Stimulated activated CD4-positive, alpha-beta T cell treated with anti-CD3 and anti-CD28 coated beads, Interleukin-2, amount 100 ng/mL, for 4 hours (primary cell): Measurements from ENCODE around the gene BEND6.
"Not testable (repeated sequence)": the region's sequence is repeated elsewhere in the genome, so short reads cannot be mapped to it uniquely, and the experiment has no call there.

Experiments
- DNase-seq: peaks from one replicate; pipeline ENCODE4 v3.0.0-alpha.2; 2020; ENCODE audit warnings: low read depth

The BEND6 gene

DNA sequence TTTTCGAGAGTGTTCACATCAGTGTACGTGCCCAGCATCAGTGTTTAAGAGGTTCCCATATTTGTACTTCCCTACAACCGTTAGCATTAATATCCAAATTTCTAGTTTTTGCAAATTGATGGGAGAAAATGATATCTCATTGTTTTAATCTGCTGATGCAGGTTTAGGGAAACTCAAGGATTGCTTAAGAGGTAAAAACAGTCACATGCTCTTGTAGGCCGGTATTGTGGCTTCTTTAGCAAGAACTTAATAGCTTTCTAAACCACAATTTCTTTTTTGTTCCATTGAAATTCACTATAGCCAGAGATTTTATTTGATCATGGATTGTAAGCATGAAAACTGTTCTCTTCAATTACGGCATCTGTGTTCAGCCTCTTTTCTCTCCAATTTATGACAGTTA is 29.5 kb downstream of the BEND6 start:
- no peak for DNase-seq

DNA sequence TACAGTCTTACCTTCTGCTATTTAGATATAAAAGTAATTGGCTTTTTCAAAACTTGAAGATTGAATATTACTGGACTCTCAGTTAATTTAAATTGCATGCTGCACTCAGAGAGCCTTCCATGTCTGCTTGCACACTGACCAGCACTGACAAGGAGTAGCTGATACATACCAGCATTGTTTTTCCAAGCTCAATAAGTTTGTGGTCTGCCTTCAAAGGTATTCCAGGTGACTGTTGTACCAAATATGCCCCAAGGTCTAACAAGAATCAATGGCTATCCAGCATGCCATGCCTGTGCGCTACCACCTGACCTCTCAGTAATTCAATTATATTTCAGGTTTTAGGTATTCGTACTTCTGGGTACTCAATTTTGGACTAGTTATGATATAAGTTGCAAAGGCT is 30.0 kb downstream of the BEND6 start:
- DNase-seq = no peak

DNA sequence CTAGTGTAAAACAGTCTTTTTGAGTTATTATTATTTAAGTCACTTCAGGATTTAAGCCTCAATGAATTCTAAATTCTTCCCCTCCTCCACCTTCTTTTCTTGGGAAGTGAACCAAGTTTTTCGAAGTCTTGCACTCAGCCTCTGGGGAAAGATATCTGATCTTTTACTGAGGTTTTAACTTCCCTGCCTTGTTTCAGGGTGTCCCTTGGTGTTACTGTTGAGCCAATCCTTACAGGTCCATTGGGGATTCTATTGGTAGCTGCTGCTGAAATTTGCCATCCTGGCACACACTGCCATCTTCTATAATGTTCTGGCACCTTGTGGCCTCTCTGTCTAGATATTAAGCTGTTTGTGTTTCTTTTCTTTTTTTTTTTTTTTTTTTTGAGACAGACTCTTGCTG is 31.7 kb downstream of the BEND6 start:
- no peak for DNase-seq

DNA sequence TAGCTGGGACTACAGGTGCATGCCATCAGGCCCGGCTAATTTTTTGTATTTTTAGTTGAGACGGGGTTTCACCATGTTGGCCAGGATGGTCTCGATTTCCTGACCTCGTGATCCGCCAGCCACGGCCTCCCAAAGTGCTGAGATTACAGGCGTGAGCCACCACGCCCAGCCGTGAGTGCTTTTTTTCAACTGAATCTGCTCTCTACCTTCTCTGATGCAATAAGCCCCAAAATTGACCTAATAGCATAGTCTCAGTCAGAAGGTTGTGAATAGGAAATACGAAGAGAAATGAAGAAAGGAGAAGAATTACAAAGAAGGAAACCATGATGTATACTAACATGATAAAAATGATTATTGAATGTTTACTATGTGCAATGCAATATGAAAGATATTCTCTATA is 33.2 kb downstream of the BEND6 start:
- no peak for DNase-seq

DNA sequence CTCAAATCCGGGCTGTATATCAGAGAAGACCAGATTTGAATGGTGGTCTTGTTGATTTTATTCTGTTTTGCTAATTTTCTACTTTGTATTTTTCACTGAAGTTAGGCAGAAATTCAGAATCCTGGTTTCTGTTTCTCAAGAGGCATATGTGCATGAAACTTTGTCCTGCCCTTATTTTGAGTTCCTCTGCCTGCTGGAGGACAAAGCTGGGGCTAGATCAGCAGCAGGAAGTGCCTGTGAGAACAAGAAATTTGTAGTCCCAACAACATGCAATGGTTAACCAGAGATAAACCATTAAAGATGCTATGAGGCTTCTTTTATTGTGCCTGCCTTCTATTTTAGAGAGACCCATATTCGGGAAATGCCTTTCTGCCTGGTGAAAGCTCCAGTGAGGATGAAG is 37.1 kb downstream of the BEND6 start:
- no peak for DNase-seq

DNA sequence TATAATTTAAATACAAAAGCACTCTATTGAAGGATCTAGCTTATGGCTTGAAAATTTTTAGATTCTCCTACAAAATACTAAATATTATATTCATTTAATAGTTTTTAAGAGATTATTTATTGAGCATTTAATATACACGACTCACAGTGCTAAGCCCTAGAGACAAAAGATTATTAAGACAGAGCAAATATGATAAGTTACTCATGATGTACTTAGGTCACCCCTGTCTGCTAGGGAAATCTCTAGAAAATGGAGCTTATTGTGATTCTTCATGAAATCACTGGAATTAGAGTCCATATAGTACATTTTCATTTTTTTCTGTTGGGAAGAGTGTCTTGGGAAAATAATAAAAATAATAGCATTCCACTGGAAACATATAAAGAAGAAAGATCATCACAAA is 37.8 kb downstream of the BEND6 start:
- no peak for DNase-seq

DNA sequence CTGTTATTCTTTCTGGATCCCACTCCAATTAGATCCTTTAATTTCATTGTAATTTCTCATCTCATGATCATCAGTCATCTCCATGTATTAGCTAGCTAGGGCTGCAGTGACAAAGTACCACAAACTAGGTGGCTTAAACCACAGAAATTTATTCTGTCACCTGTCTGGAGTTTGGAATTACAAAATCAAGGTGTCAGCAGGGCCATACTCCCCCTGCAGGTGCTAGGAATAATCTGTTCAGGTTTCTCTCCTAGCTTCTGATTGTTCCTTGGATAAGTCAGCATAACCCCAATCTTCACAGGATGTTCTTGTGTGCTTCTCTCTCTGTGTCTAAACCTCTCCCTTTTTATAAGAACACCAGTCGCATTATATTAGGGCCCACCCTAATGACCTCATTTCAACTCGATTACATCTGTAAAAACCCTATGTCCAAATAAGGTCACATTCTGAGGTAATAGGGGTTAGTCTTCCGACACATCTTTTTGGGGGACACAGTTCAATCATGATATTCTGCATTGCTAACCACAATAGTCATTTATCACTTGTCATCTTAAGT is 40.5 kb downstream of the BEND6 start:
- no peak for DNase-seq

DNA sequence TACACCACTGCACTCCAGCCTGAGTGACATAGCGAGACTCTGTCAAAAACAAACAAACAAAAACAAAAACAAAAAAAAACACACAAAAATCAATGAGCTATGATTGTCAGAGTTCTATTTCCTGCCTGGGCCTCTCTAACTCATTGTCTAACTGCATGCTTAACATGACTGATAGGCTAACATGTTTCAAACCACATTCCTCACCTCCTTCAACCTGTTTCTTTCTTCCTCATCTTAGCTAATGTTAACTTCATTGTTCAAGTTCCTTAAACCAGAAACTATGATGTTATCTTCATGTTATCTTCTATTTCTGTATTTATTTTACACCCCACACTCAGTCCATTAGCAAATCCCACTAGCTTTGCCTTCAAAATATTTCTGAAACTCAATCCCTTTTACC is 41.5 kb downstream of the BEND6 start:
- DNase-seq = no peak

DNA sequence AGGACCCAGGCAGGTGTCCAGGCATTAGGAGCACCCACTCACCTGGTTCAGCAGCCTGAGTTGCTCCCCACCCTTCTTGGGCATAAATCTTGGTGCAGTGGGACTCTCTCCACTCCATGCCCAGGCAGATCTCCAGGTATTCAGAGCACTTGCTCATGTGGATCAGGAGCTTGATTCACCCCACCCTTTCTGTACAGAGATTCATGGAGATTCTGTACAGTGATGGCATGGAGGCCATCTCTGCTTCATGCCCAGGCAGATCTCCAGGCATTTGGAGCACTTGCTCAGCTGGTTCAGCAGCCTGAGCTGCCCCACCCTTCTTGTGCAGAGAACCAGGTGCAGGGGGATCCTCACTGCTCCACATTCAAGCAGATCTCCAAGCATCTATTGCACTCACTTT is 44.1 kb downstream of the BEND6 start:
- no peak for DNase-seq

DNA sequence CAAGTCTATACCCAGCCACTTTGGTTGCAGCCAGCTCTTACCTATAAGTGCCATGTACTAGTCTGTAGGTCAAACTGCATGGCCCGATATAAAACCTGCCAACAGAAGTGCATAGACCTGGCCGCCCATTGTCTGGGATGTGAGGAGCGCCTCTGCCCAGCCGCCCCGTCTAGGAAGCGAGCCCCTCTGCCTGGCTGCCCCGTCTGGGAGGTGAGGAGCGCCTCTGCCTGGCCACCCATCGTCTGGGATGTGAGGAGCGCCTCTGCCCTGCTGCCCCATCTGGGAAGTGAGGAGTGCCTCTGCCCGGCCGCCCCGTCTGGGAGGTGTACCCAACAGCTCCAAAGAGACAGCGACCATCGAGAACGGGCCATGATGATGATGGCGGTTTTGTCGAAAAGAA is 44.8 kb downstream of the BEND6 start:
- DNase-seq = not testable (repeated sequence)

DNA sequence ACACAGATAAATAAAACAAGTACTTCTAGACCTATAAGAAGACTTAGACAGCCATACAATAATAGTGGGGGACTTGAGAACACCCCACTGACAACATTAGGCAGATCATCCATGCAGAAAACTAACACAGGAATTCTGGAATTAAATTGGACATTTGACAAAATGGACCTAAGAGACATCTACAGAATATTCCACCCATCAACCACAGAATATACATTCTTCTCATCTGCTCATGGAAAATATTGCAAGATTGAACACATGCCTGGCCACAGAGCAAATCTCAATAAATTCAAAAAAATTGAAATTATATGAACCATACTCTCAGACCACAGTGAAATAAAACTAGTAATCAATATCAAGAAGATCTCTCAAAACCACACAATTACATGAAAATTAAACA is 47.3 kb downstream of the BEND6 start:
- DNase-seq = no peak

DNA sequence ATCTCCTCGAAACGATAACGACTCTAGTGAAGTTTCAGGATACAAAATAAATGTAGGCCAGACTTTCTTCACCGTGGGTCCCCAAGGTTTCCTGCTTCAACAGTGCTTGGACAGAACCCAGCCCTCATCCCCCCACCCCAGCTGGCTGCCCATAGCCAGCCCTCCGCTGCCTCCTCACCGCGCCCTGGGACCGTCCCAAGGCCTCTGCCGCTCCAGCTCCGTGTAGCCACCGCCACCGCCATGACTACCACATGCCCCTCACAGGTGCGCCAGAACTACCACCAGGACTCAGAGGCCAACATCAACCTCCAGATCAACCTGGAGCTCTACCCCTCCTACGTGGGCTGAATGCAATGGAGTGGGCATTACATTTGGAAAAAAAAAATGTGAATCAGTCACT is 49.4 kb downstream of the BEND6 start:
- DNase-seq = no peak

DNA sequence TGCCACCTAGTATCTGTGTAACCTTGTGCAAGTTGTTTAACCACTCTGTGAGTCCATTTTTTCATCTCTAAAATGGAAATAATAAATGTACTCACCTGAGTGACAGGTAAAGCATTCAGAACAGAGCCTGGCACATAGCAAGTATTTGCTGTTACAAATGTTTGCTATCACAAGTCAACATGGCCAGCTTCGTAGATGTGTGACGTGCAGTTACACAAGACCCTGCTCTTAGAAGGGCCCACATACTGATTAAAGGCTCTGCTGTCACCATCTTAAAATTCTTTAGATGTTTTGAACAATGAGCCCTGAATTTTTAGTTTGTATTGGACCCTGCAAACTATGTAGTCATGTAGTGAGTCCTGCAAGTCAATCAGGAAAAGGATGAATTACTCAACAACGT is 51.2 kb downstream of the BEND6 start:
- DNase-seq = no peak

DNA sequence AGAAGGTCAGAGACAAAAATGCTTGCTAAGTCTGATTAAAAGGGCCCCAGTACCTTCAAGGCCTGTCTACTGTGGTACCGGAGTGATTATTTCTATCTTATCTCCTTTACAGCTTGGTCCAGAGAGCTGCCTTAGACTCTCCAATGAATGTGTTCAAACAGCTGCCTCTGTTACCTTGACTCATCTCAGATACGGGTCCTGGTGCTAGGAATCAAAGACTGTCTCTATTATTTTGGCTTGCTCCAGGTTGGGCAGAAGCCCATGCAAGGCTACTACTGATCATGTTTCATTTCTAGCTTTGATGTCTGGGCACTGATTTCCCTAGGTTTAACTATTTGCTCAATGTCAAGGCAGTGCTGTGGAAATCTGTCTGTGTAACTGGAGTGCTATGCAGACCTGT is 53.2 kb downstream of the BEND6 start:
- DNase-seq = not testable (repeated sequence)

DNA sequence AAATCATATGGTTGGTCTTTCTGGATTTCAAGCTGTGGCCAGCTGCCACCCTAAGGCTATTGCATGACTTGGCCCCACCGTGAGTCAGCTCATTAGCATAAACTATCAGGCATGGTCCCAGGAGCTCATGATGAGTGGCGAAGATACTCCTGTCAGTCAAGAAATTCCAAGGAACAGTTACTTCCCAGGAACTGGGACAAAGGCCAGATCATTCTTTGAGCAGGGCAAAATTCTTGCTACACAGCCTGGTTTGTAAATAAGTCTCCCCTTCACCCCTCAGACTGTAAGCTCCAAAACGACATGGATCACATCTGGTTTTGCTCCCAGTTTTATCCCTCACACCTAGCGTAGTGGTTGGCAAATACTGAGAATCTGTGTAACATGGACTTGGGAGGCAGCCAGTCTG is 58.6 kb downstream of the BEND6 start:
- DNase-seq = no peak

DNA sequence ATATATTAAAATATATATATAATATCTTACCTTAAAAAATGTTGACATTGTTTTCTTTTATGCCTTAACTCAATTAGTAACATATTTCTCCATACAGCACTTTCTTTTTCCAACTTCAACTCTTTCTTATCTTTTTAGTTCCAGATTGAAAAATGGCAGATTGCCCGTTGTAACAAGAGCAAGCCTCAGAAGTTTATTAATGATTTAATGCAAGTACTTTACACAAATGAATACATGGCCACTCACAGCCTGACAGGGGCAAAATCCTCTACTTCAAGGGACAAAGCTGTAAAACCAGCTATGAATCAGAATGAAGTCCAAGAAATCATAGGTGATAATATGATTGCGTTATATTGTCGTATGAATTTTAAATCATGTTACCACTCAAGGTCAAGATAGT is 62.2 kb downstream of the BEND6 start:
- no peak for DNase-seq

DNA sequence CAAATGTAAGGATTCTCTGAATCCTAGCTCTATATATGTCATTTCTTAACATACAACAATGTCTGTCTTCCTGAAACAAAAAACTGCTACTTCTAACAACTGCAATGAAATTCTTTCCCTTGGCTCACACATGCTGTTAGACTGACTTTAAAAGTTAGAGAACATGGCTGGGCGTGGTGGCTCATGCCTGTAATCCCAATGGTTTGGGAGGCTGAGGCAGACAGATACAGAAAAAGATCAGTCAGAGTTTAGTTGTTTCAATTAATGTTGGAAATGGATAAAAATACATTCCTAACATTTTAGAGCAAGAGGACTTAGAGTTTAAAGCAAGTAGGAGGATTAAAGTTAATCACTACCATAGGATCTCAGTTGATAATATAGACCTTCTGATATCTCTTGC is 62.9 kb downstream of the BEND6 start:
- no peak for DNase-seq

DNA sequence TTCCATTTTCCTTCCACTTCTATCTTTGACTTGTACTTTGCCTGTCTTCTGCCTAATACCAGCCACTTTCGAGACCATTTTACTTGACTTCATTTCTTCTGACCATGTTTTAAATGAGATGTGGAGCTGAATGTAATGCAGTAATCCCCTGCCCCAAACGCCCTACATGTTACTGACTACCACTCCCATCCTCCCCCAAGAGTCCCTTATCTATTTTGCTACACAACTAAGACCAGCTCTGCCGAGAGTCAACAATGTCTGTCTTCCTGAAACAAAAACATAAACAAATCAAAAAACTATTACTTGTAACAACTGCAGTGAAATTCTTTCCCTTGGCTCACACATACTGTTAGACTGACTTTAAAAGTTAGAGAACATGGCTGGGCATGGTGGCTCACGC is 64.5 kb downstream of the BEND6 start:
- DNase-seq = no peak

DNA sequence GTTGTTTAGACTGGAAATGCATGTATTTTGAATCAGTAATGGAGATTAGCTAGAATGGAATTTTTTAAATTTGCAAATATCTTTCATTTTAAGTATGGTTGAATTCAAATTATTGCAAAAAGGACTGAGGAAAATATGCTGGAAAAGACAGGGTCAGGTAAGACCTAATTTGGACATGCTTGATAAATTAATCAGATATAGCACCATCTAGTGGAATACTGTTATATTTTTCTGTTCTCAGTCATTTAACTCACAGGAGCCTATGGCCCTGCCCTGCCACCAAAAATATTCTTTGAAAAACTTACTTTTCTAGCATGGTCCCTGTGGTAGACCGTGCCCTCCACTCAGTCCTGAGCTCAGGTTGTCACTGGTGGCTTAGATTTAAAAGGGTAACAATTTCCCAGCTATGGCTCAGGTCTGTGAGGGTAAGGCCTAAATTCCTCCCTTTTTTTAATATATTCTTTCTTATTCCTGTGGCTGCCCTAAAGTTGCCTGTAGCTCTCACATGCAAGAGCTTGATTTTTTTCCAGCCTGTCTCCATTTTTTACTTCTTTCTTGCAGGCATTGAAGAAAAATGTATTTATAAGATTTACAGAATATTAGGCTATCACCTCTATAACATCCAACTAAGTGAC is 66.3 kb downstream of the BEND6 start:
- DNase-seq = no peak

DNA sequence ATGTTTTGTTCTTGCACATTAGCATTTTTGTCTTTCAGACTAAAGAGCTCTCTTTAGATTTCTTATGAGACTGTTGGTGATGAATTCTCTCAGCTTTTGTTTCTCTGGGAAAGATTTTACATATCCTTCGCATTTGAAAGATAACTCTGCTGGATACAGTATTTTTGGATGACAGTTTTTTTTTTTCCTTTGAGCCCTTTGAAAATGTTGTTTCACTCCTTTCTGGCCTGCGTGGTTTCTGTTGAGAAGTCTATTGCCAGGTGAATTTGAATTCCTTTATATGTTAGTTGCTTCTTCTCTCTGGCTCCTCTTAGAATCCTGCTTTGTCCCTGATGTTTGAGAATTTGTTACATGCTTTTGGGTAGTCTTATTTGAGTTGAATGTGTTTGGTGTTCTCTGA is 69.4 kb downstream of the BEND6 start:
- DNase-seq = no peak

DNA sequence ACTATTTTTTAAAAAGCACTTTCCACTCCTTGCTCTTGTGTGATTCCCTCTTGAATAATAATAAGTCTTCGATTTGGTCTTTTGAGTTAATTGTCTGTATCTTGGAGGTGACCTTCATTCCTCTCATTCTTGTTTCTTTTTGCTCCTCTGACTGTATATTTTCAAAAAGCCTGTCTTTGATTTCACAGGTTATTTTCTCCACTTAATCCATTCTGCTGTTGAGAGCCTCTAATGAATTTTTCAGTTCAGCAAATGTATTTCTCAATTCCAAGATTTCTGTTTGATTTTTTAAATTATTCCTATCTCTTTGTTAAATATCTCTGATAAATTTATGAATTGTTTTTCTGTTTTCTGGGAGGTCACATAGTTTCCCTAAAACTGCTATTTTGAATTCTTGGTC is 69.9 kb downstream of the BEND6 start:
- DNase-seq = no peak

DNA sequence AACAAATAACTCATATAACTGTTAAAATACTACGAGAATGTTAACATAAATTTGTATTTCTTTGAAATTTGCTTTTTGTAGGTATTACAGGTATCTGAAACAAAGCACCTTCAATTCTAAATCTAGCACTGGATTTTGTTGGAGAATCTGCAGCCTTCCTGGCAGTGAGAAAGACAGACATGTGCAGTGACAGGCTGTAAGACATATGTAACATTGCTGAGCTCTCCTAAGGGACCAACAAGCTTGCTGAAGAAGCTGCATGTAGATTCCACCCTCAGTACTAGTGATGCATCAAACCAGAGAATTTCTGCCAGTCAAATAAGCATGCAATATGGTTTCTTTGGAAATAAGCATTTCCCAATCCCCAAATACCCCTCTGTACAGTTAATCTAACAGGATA is 71.1 kb downstream of the BEND6 start:
- no peak for DNase-seq

DNA sequence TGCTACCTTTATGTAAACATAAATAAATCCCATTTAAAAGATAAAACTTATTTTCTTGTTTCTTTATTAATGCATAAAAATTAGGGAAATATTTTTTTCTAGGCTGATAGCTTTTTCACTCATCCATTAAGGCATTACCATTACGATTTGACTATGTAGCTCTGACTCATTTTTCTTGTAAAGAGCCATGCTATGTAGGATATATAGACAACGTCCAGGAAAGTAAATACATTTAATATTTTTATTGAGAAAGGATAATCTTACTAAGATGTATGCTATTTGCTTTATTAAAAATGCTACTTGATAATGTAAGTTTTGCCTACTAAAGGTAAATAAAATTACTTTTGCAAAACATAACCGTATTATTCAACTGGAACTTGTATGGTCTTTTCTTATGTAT is 72.4 kb downstream of the BEND6 start:
- DNase-seq = no peak

DNA sequence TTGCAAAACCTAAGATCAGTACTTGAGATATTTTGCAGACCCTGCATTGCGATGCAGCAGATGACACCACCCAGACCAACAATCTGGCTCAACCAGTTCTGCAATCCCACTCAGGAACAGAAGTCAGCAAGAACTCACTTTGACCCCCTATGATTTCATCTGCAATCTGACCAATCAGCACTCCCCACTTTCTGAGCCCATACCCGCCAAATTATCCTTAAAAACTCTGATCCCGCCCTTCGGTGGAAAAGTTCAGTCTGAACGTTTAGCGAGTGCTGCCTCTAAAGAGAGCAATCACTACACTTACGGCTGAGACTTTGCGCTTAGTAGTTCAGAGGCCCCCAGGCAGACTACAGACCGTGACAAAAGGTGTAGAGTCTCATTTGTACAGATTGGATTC is 74.3 kb downstream of the BEND6 start:
- no peak for DNase-seq

DNA sequence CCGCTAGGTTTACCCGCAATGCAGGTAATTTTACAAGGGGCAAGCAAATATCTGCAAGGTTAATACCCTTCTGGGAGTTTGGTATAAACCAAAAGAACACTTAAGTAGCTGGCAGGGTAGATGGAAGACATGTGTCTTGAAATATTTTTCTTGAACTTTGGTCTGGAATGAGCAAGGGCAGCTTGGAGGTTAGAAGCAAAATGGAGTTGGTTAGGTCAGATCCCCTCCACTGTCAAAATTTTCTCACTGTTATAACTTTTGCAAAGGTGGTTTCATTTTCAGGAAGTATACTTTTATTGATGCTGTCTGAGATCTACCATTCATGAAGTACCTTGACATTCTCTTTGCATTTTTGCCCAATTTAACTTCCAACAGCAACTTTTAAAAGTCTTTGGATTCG is 78.3 kb downstream of the BEND6 start:
- DNase-seq = no peak
